Subcutaneous abdominal adipose tissue (tissue), 5 donors: ENCODE data around the gene SRF.

Source experiments
- H3K27ac ChIP-seq: one replicate; pipeline ENCODE4 v1.7.0; 2013; ENCODE audit warnings: low read depth, mild to moderate bottlenecking, inconsistent platforms, low read length, moderate library complexity
- H3K27me3 ChIP-seq, 5 donors: one replicate each; pipeline ENCODE4 v1.7.0; 2013; ENCODE audit warnings: low read length in 5 of 5, inconsistent platforms in 1 of 5; ENCODE audit not compliant: control insufficient read depth in 5 of 5, insufficient read depth in 4 of 5
- H3K36me3 ChIP-seq, 5 donors: one replicate each; pipeline ENCODE4 v1.7.0; 2013; ENCODE audit warnings: low read length in 5 of 5; ENCODE audit not compliant: control insufficient read depth in 5 of 5, insufficient read depth in 5 of 5
- H3K4me1 ChIP-seq, 5 donors: one replicate each; pipeline ENCODE4 v1.7.0; 2013; ENCODE audit warnings: low read length in 5 of 5, mild to moderate bottlenecking in 3 of 5, moderate library complexity in 1 of 5; ENCODE audit not compliant: control insufficient read depth in 5 of 5, insufficient read depth in 5 of 5
- H3K4me3 ChIP-seq, 5 donors: one replicate each; pipeline ENCODE4 v1.7.0; 2013; ENCODE audit warnings: low read length in 5 of 5, low read depth in 1 of 5
- H3K9ac ChIP-seq, 5 donors: one replicate each; pipeline ENCODE4 v1.7.0; 2013; ENCODE audit warnings: low read length in 5 of 5, mild to moderate bottlenecking in 4 of 5, moderate library complexity in 3 of 5
- H3K9me3 ChIP-seq, 5 donors: one replicate each; pipeline ENCODE4 v1.7.0; 2013; ENCODE audit warnings: low read length in 5 of 5; ENCODE audit not compliant: control insufficient read depth in 5 of 5
- donor health status: healthy.
- donor health status: healthy.
- donor health status: healthy.
- donor health status: healthy.
- donor health status: healthy.

Gene SRF

DNA sequence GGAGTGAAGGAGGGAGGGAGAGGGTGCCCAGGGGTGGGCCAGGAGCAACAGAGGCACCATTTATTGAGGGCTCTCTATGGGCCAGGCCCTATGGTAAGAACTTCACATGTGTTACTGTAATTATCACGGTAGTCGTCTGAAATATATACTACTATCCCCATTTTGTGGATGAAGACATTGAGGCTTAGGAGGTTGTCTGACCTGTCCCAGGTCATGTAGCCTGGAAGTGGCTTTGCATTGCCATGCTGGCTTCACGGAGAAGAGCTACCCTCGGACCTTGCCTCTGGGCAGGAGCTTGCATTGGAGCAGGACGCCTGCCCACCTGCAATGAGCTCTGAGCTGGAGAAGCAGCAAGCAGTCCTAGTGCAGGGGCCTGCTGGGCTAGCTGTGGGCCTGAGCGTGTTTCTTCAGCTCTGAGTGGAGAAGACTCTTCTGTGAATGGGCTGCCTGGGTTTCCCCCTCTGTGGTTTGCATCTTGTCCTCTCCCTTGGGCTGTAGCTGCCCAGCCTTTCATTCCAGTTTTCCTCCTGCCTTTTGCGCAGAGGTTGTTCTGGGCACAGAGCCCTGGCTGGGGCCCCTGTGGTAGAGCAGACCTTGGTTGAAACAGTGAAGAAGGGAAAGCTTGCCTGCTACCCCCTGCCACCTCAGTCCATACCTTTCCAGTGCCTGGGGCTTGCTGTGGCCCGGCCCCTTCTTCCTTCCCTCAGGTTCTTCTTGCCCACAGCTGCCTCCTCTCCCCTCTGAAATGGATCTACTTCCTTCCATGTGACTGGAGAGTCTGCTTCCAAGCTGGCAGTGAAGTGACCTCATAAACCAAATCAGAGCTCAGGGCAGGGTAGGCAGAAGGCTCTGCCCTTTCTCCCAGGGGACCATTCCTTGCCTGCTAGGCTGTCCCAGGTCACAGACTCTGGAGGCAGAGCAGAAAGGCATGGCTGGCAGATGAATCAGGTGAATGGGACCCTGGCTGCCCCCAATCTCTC, 24.1 kb upstream of the SRF start:
- Histone ChIP-seq H3K4me3 (no peak overlapping the region), H3K9me3 (no peaks in the 10 kb centered on the region), H3K27me3 (peaks cover 0 to 3% (median 0%) of the 10 kb centered on the region in 5 donors), H3K4me1 (peaks cover 3 to 19% (median 13%) of the 10 kb centered on the region in 5 donors), H3K36me3 (no peaks in the 10 kb centered on the region), H3K9ac (no peak overlapping the region), H3K27ac (no peak overlapping the region)

DNA sequence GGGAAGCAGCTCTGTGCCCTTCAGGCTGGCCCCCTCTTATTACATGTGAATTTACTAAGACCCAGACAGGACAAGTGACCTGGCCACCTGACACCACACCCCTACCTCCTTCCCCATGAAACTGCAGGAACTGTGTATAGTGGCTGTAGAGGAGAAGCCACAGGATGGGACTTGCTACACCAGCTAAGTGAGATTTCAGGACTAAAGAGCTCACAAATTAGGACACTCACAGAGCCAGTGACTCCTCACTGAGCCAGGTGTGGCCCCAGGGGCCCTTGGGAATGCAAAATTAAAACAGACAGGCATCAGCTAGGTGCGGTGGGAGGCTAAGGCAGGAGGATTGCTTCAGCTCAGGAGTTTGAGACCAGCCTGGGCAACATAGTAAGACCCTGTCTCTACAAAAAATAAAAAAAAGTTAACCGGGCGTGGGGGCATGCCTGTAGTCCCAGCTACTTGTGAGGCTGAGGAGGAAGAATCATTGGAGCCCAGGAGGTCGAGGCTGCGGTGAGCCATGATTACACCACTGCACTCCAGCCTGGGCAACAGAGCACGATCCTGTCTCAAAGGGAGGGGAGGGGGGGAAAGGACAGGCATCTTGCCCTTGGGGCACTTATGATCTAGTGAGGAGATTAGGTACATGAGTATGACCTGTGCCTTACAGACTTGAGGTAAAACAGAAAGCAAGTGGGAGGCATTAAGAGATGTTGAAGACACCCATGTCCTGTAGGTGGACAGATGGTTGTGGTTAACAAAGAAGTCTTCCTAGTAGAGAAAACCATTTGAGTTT, 23.2 kb upstream of the SRF start:
- Histone ChIP-seq H3K9me3 (no peaks in the 10 kb centered on the region), H3K4me1 (peaks cover 3 to 19% (median 13%) of the 10 kb centered on the region in 5 donors), H3K27ac (no peak overlapping the region), H3K4me3 (no peak overlapping the region), H3K27me3 (peaks cover 0 to 3% (median 0%) of the 10 kb centered on the region in 5 donors), H3K9ac (no peak overlapping the region), H3K36me3 (no peaks in the 10 kb centered on the region)

DNA sequence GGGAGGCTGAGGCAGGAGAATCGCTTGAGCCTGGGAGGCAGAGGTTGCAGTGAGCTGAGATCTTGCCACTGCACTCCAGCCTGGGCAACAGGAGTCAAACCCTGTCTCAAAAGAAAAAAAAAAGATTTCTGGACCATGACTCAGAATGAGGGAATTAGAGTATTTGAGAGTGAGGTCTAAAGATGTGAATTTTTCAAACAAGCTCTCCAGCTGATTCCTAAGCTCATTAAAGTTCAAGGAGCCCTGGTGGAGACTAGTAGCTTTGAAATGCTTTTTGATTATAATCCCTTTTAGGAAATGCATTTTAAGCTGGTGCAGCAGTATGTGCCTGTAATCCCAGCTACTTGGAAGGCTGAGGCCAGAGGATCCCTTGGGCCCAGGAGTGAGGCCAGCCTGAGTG, 21.8 kb upstream of the SRF start:
- peaks cover 0 to 3% (median 0%) of the 10 kb centered on the region in 5 donors for H3K27me3 ChIP-seq
- no peak overlapping the region for H3K9ac ChIP-seq
- H3K4me3 ChIP-seq, result no peak overlapping the region
- peaks cover 0 to 9% (median 5%) of the 10 kb centered on the region in 5 donors for H3K4me1 ChIP-seq
- no peak overlapping the region for H3K27ac ChIP-seq
- no peaks in the 10 kb centered on the region for H3K9me3 ChIP-seq
- H3K36me3 ChIP-seq, result no peaks in the 10 kb centered on the region

DNA sequence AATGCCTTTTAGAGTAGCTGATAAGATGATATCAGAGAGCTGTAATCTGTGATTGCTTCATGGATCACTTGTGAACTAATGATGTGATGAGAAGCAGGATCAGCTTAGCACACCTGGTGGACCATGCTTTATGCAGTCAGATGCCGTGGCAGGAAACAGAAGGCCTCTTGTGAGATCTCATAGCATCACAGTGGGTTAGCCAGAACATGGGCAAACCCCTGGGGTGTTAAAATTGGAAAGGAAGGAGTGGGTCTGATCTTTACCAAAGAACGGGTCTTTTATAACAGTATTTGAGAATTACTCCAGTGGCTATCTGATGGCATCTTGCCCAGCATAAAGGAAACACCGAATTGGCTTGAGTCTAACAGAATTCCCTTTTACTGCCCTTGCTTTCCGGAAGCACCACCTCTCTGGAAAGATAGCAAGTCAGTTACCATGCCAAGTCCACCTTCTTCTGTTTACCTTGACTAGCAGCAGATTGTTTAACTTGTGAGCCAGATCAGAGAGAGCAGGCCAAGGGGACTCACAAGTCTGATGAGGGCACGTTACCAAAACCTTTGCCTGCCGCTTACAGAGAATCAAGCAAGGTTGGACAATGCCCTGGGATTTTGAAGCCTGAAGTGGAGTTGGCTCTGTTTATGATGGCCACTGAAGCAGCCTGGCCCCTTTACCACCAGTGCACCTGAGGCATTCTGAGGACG, 20.9 kb upstream of the SRF start:
- peak overlapping the region in 1 of 5 donors; percentile 20 for H3K9ac ChIP-seq
- no peaks in the 10 kb centered on the region for H3K36me3 ChIP-seq
- H3K27ac ChIP-seq, result no peak overlapping the region

DNA sequence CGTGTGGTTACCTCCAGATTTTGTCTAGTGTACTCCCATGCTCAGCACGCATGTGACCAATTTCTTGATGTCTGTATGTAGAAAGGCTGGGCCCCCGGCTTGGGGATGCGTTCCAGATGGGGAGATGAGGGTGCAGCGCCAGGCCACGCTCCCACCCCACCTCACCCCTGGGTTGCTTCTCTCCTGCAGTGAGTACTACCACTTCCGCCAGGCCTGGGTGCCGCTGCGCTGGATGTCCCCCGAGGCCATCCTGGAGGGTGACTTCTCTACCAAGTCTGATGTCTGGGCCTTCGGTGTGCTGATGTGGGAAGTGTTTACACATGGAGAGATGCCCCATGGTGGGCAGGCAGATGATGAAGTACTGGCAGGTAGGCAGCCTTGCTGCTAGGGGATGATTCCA, 11.5 kb upstream of the SRF start:
- no peaks in the 10 kb centered on the region for H3K4me1 ChIP-seq
- H3K9ac ChIP-seq, result no peak overlapping the region
- H3K4me3 ChIP-seq, result no peak overlapping the region
- no peaks in the 10 kb centered on the region for H3K9me3 ChIP-seq
- no peaks in the 10 kb centered on the region for H3K27me3 ChIP-seq
- H3K27ac ChIP-seq, result no peak overlapping the region
- H3K36me3 ChIP-seq, result no peaks in the 10 kb centered on the region

More for the DNA sequence above, 20.9 kb upstream of the SRF start:
- H3K9me3 ChIP-seq, result no peaks in the 10 kb centered on the region
- no peak overlapping the region for H3K4me3 ChIP-seq
- H3K4me1 ChIP-seq, result peaks cover 0 to 9% (median 5%) of the 10 kb centered on the region in 5 donors
- H3K27me3 ChIP-seq, result peaks cover 0 to 3% (median 0%) of the 10 kb centered on the region in 5 donors

DNA sequence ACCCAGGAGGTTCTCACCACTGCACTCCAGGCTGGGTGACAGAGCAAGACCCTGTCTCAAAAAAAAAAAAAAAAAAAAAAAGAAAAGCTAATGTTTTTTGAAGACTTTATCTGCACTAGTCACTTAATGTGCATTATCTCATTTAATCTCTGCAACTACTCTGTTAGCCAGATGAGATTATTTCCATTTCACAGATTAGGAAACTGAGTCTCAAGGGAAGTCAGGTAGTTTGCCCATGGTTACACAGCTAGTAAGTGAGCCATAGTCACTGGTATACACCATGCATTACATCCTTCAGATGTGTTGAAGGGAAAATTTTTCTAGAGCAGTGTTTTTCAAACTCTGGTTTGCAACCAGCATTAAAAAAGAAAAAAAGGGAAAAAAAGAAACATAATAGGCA, 7.2 kb upstream of the SRF start:
- Histone ChIP-seq H3K27me3 (no peaks in the 10 kb centered on the region), H3K4me3 (no peak overlapping the region)

DNA sequence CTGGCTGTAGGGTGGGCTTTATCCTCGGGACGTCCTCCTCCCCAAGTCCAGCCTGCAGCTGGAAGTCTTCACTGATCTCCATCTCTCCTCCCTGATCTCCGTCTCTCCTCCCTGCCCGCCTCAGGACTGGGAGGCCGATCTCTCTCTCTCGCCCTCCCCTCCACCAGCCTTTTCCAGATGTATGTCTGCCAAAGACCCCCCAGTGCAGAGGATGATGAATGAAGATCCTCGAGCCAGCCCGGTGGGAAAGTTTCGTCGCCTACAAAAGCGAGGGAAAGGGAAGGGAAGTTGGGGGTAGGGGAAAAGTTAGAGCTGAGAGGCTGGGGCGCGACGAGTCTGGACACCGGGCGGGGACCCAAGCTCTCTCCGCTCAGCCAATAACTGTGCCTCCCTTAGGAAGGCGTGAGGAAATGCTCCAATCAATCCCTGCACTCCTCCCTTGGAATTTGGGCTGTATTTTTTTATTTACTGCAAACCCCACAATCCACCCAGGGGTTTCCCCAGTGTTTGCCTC, 595 bp upstream of the SRF start:
- Histone ChIP-seq H3K9ac (peak overlapping the region; percentile 70 to 87 (median 78)), H3K4me3 (peak overlapping the region; percentile 60 to 95 (median 81)), H3K27me3 (no peaks in the 10 kb centered on the region), H3K4me1 (peaks cover 10 to 47% (median 38%) of the 10 kb centered on the region in 5 donors), H3K27ac (peak overlapping the region; percentile 92), H3K36me3 (peaks cover 0 to 5% (median 3%) of the 10 kb centered on the region in 5 donors), H3K9me3 (no peaks in the 10 kb centered on the region)

More for the DNA sequence above, 7.2 kb upstream of the SRF start:
- H3K27ac ChIP-seq, result no peak overlapping the region
- H3K9ac ChIP-seq, result no peak overlapping the region
- no peaks in the 10 kb centered on the region for H3K4me1 ChIP-seq
- H3K9me3 ChIP-seq, result no peaks in the 10 kb centered on the region
- no peaks in the 10 kb centered on the region for H3K36me3 ChIP-seq

DNA sequence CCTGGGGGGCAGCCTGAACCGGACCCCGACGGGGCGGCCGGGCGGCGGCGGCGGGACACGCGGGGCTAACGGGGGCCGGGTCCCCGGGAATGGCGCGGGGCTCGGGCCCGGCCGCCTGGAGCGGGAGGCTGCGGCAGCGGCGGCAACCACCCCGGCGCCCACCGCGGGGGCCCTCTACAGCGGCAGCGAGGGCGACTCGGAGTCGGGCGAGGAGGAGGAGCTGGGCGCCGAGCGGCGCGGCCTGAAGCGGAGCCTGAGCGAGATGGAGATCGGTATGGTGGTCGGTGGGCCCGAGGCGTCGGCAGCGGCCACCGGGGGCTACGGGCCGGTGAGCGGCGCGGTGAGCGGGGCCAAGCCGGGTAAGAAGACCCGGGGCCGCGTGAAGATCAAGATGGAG, 636 bp downstream of the SRF start:
- H3K9ac ChIP-seq, result peak overlapping the region in 4 of 5 donors; percentile 84 to 91 (median 86)
- no peaks in the 10 kb centered on the region for H3K27me3 ChIP-seq
- H3K9me3 ChIP-seq, result no peaks in the 10 kb centered on the region
- H3K27ac ChIP-seq, result peak overlapping the region; percentile 92
- H3K4me3 ChIP-seq, result peak overlapping the region in 4 of 5 donors; percentile 74 to 87 (median 82)
- H3K4me1 ChIP-seq, result peaks cover 10 to 54% (median 41%) of the 10 kb centered on the region in 5 donors
- H3K36me3 ChIP-seq, result peaks cover 0 to 18% (median 15%) of the 10 kb centered on the region in 5 donors
